Fibroblast of lung (primary cell): ENCODE results near the gene ETV6. TPM values are rescaled to one million over a fixed set of nuclear protein-coding genes. Genes with fewer than 3 reads are reported as not detected.

Experiments
- DNase-seq, 2 donors: peaks; one replicate each; pipeline versions ENCODE4 v3.0.0 to v3.0.0-alpha.2; 2010; ENCODE audit warnings: low read depth in 2 of 2
- H2AFZ ChIP-seq: 2 replicates; pipeline ENCODE4 v1.5.1; 2012; ENCODE audit warnings: low read length, control low read depth, inconsistent platforms
- H3K27ac ChIP-seq: 2 replicates; pipeline ENCODE4 v1.5.1; 2011; ENCODE audit warnings: low read length, control low read depth; ENCODE audit not compliant: insufficient read depth
- H3K27me3 ChIP-seq: 2 replicates; pipeline ENCODE4 v1.5.1; 2011; ENCODE audit warnings: mild to moderate bottlenecking, low read length; ENCODE audit not compliant: control insufficient read depth, insufficient read depth
- H3K36me3 ChIP-seq: 2 replicates; pipeline ENCODE4 v1.5.1; 2011; ENCODE audit warnings: low read length; ENCODE audit not compliant: control insufficient read depth, insufficient read depth
- H3K4me1 ChIP-seq: 2 replicates; pipeline ENCODE4 v1.5.1; 2011; ENCODE audit warnings: low read length; ENCODE audit not compliant: control insufficient read depth, insufficient read depth; ENCODE audit errors: extremely low read depth
- H3K4me2 ChIP-seq: 2 replicates; pipeline ENCODE4 v1.5.1; 2011; ENCODE audit warnings: low read length, control low read depth; ENCODE audit not compliant: insufficient read depth; ENCODE audit errors: extremely low read depth
- H3K4me3 ChIP-seq, 4 experiments: fragments of 200-600 bp in 1 of 4; sonication (generic) in 1 of 4; replicated peaks in 1 of 4; 2 replicates each; pipeline ENCODE4 v1.5.1; 2011 to 2016; ENCODE audit warnings: low read length in 4 of 4, low read depth in 3 of 4, mild to moderate bottlenecking in 3 of 4, control low read depth in 2 of 4, inconsistent platforms in 1 of 4, mixed read lengths in 1 of 4; ENCODE audit not compliant: insufficient read depth in 1 of 4; ENCODE audit errors: control extremely low read depth in 1 of 4
- H3K79me2 ChIP-seq: 2 replicates; pipeline ENCODE4 v1.5.1; 2012; ENCODE audit warnings: mild to moderate bottlenecking, low read length, inconsistent platforms; ENCODE audit not compliant: control insufficient read depth, insufficient read depth
- H3K9ac ChIP-seq: 2 replicates; pipeline ENCODE4 v1.5.1; 2011; ENCODE audit warnings: mild to moderate bottlenecking, low read length, control low read depth; ENCODE audit not compliant: insufficient read depth
- H3K9me3 ChIP-seq: 2 replicates; pipeline ENCODE4 v1.5.1; 2012; ENCODE audit warnings: low read depth, low read length; ENCODE audit not compliant: control insufficient read depth, insufficient read depth
- H4K20me1 ChIP-seq: 2 replicates; pipeline ENCODE4 v1.5.1; 2011; ENCODE audit warnings: low read length; ENCODE audit not compliant: control insufficient read depth, insufficient read depth; ENCODE audit errors: extremely low read depth
- CTCF ChIP-seq, 2 donors: IDR thresholded peaks in 1 of 2; conservative IDR thresholded peaks in 1 of 2; 1 replicate in 1 of 2; 2 replicates in 1 of 2; pipeline ENCODE4 v1.5.1; 2011 to 2012; ENCODE audit warnings: low read length in 2 of 2, control low read depth in 1 of 2, inconsistent platforms in 1 of 2, low read depth in 1 of 2, mild to moderate bottlenecking in 1 of 2
- EZH2 ChIP-seq: IDR thresholded peaks from 2 replicates; pipeline ENCODE4 v1.5.1; 2012; ENCODE audit warnings: low read length, control low read depth, mild to moderate bottlenecking; ENCODE audit errors: missing control alignments
- polyA plus RNA-seq, 2 donors: library from polyadenylated mRNA; depleted of rRNA in 1 of 2; stranded (reverse) in 1 of 2; unstranded in 1 of 2; fragments of >200 nt; gene quantifications; 2 replicates each; pipeline ENCODE4 v1.2.1, GENCODE V29; 2011 to 2012; ENCODE audit warnings: missing spikeins in 1 of 2
- total RNA-seq: library from RNA; depleted of rRNA; stranded (reverse); fragments of >200 nt; gene quantifications from 2 replicates; pipeline ENCODE4 v1.2.1, GENCODE V29; 2014

Gene ETV6
- total and polyA plus RNA-seq, 2 donors (not counting 1 experiment from before 2014, with no cell fraction given), result 4.3 to 8.9 TPM

GRCh38 chr12:11710431-11710830, 61.0 kb downstream of the ETV6 start:
- no peaks in the 10 kb centered on the region for H3K36me3 ChIP-seq
- DNase-seq, result no peak
- no peaks in the 10 kb centered on the region for H3K27me3 ChIP-seq
- no peak overlapping the region for H3K9ac ChIP-seq
- TF ChIP-seq EZH2 (no peak), CTCF (conservative IDR thresholded peaks at IDR 0.05 in 1 of 2, IDR thresholded peaks at IDR 0.05 in 1 of 2; ENCODE audit: low read depth in 1 of 2, low read length in 2 of 2) (no peak)
- no peaks in the 10 kb centered on the region for H3K9me3 ChIP-seq
- no peak overlapping the region for H3K4me3 ChIP-seq
- no peak overlapping the region for H3K27ac ChIP-seq
- no peak overlapping the region for H2AFZ ChIP-seq
- H3K4me2 ChIP-seq, result no peak overlapping the region
- no peaks in the 10 kb centered on the region for H3K79me2 ChIP-seq
- no peaks in the 10 kb centered on the region for H3K4me1 ChIP-seq
- peaks cover 1% of the 10 kb centered on the region for H4K20me1 ChIP-seq

GRCh38 chr12:11710906-11711305, 61.4 kb downstream of the ETV6 start:
- Histone ChIP-seq H3K9me3 (no peaks in the 10 kb centered on the region), H3K27me3 (no peaks in the 10 kb centered on the region), H3K4me3 (no peak overlapping the region), H3K4me2 (no peak overlapping the region), H3K4me1 (no peaks in the 10 kb centered on the region), H3K27ac (no peak overlapping the region), H2AFZ (no peak overlapping the region), H3K9ac (no peak overlapping the region), H3K79me2 (no peaks in the 10 kb centered on the region), H4K20me1 (peaks cover 1% of the 10 kb centered on the region), H3K36me3 (no peaks in the 10 kb centered on the region)
- TF ChIP-seq CTCF (conservative IDR thresholded peaks at IDR 0.05 in 1 of 2, IDR thresholded peaks at IDR 0.05 in 1 of 2; ENCODE audit: low read depth in 1 of 2, low read length in 2 of 2), result no peak
- no peak for DNase-seq

GRCh38 chr12:11711651-11712327, 62.3 kb downstream of the ETV6 start:
- no peaks in the 10 kb centered on the region for H3K9me3 ChIP-seq
- H3K79me2 ChIP-seq, result no peaks in the 10 kb centered on the region
- no peaks in the 10 kb centered on the region for H3K4me1 ChIP-seq
- H3K27ac ChIP-seq, result no peak overlapping the region
- no peak overlapping the region for H3K4me3 ChIP-seq
- H4K20me1 ChIP-seq, result peaks cover 1% of the 10 kb centered on the region
- no peak overlapping the region for H2AFZ ChIP-seq
- H3K9ac ChIP-seq, result no peak overlapping the region
- peak; percentile 41 to 56 for DNase-seq
- no peaks in the 10 kb centered on the region for H3K36me3 ChIP-seq
- TF ChIP-seq EZH2 (no peak), CTCF (conservative IDR thresholded peaks at IDR 0.05 in 1 of 2, IDR thresholded peaks at IDR 0.05 in 1 of 2; ENCODE audit: low read depth in 1 of 2, low read length in 2 of 2) (no peak)
- no peaks in the 10 kb centered on the region for H3K27me3 ChIP-seq
- no peak overlapping the region for H3K4me2 ChIP-seq
